Measurements from ENCODE around the gene CBX8. TPM values are rescaled to one million over a fixed set of nuclear protein-coding genes. Genes with fewer than 3 reads are reported as not detected.

CBX8 gene
- total and polyA plus RNA-seq, 12 donors: 2.2 to 9.3 (median 5.4) TPM

GRCh38 chr17:79746889-79747507 is 49.9 kb downstream of the CBX8 start:
- Histone ChIP-seq H3K27ac (no peak overlapping the region), H3K9me3 (no peaks in the 10 kb centered on the region), H3K36me3 (no peaks in the 10 kb centered on the region), H3K4me1 (peaks cover 2 to 25% (median 14%) of the 10 kb centered on the region in 9 donors), H3K27me3 (peaks cover 22 to 82% (median 75%) of the 10 kb centered on the region in 7 donors), H3K4me3 (no peak overlapping the region)
- TF ChIP-seq CTCF (IDR thresholded peaks at IDR 0.05): no peak
- ATAC-seq: no peak
- no peak for DNase-seq
- intact Hi-C loops (cut with DNase I): loop anchor here in 7 of 10 donors (2.0 to 10.0 kb wide), 9 partner anchors 30 to 248 kb away; partner anchors contain the start of genes CBX4 (in 1 of the 7) and CBX8 (in 1 of the 7)
- WGBS, 2 donors: 10 to 16% methylated on average over 22 of the region's 22 CpGs

- intact Hi-C loops (cut with DNase I): loop anchor here in 7 of 10 donors (2.0 to 10.0 kb wide), 9 partner anchors 31 to 249 kb away; partner anchors contain the start of genes CBX4 (in 1 of the 7) and CBX8 (in 1 of the 7)
- ATAC-seq: no peak
- Histone ChIP-seq H3K4me3 (peak overlapping the region in 1 of 10 donors; percentile 17), H3K36me3 (no peaks in the 10 kb centered on the region), H3K27ac (no peak overlapping the region), H3K9me3 (no peaks in the 10 kb centered on the region), H3K4me1 (peaks cover 6 to 30% (median 19%) of the 10 kb centered on the region in 9 donors), H3K27me3 (peaks cover 33 to 82% (median 74%) of the 10 kb centered on the region in 7 donors)
- WGBS, 2 donors: 49 to 52% methylated on average over 6 of the region's 6 CpGs
- no peak for TF ChIP-seq CTCF (IDR thresholded peaks at IDR 0.05)
- DNase-seq: no peak
Observed at GRCh38 chr17:79745641-79746105, 51.2 kb downstream of the CBX8 start.

- no peak overlapping the region for H3K27ac ChIP-seq
- ATAC-seq (no peak), DNase-seq (no peak)
- no peaks in the 10 kb centered on the region for H3K9me3 ChIP-seq
- intact Hi-C loops (cut with DNase I): loop anchor here in 7 of 10 donors (5.0 to 10.0 kb wide), 8 partner anchors 34 to 251 kb away; partner anchors contain the start of genes CBX2 (in 1 of the 7) and CBX4 (in 1 of the 7)
- TF ChIP-seq CTCF (IDR thresholded peaks at IDR 0.05): no peak
- 92 to 99% methylated on average over 5 of the region's 5 CpGs for WGBS, 2 donors
- H3K4me3 ChIP-seq: no peak overlapping the region
- peaks cover 29 to 82% (median 74%) of the 10 kb centered on the region in 7 donors for H3K27me3 ChIP-seq
- H3K4me1 ChIP-seq: peaks cover 6 to 30% (median 19%) of the 10 kb centered on the region in 9 donors
- no peaks in the 10 kb centered on the region for H3K36me3 ChIP-seq
Observed at GRCh38 chr17:79743614-79744013, 53.3 kb downstream of the CBX8 start.

- no peak for DNase-seq
- ATAC-seq: no peak
- H3K4me1 ChIP-seq: peaks cover 6 to 30% (median 18%) of the 10 kb centered on the region in 9 donors
- H3K9me3 ChIP-seq: no peaks in the 10 kb centered on the region
- H3K36me3 ChIP-seq: no peaks in the 10 kb centered on the region
- 87 to 93% methylated on average over 7 of the region's 7 CpGs for WGBS, 2 donors
- no peak overlapping the region for H3K4me3 ChIP-seq
- H3K27ac ChIP-seq: no peak overlapping the region
- intact Hi-C loops (cut with DNase I): loop anchor here in 7 of 10 donors (5.0 to 10.0 kb wide), 8 partner anchors 34 to 252 kb away; partner anchors contain the start of genes CBX2 (in 1 of the 7) and CBX4 (in 1 of the 7)
- TF ChIP-seq CTCF (IDR thresholded peaks at IDR 0.05): no peak
- H3K27me3 ChIP-seq: peaks cover 23 to 82% (median 72%) of the 10 kb centered on the region in 7 donors
Observed at GRCh38 chr17:79742951-79743476, 53.9 kb downstream of the CBX8 start.
